ENCODE results near the gene SUPT7L. TPM values are rescaled to one million over a fixed set of nuclear protein-coding genes. Genes with fewer than 3 reads are reported as not detected.
A peak's percentile ranks its signal among the peaks of the same experiment; 100 is the strongest.

The SUPT7L gene
- total and polyA plus RNA-seq, 2 of the 13 experiments (the other 11 are each of a cell fraction or from before 2014, with no cell fraction given): 32.9 to 77.5 TPM

DNA sequence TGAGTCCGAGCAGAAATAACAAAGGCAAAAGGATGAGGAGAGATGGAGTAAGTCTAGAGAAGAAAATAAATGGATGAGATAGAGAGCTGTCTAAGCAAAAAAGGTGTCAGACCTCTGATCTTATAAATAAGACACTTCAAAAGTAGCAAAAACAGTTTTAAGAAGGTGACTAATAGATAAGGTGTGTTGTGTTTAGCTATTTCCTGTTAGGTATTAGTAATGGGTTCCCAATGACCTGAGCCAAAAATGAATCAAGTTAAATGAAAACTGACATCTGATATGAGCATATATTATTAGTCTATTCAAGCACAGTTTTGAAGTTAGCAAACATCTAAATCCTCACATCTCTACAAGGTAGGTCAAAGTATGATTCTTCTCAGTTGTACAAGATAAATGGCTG is 10.6 kb downstream of the SUPT7L start (continued):
- TF ChIP-seq, protein P1, sequence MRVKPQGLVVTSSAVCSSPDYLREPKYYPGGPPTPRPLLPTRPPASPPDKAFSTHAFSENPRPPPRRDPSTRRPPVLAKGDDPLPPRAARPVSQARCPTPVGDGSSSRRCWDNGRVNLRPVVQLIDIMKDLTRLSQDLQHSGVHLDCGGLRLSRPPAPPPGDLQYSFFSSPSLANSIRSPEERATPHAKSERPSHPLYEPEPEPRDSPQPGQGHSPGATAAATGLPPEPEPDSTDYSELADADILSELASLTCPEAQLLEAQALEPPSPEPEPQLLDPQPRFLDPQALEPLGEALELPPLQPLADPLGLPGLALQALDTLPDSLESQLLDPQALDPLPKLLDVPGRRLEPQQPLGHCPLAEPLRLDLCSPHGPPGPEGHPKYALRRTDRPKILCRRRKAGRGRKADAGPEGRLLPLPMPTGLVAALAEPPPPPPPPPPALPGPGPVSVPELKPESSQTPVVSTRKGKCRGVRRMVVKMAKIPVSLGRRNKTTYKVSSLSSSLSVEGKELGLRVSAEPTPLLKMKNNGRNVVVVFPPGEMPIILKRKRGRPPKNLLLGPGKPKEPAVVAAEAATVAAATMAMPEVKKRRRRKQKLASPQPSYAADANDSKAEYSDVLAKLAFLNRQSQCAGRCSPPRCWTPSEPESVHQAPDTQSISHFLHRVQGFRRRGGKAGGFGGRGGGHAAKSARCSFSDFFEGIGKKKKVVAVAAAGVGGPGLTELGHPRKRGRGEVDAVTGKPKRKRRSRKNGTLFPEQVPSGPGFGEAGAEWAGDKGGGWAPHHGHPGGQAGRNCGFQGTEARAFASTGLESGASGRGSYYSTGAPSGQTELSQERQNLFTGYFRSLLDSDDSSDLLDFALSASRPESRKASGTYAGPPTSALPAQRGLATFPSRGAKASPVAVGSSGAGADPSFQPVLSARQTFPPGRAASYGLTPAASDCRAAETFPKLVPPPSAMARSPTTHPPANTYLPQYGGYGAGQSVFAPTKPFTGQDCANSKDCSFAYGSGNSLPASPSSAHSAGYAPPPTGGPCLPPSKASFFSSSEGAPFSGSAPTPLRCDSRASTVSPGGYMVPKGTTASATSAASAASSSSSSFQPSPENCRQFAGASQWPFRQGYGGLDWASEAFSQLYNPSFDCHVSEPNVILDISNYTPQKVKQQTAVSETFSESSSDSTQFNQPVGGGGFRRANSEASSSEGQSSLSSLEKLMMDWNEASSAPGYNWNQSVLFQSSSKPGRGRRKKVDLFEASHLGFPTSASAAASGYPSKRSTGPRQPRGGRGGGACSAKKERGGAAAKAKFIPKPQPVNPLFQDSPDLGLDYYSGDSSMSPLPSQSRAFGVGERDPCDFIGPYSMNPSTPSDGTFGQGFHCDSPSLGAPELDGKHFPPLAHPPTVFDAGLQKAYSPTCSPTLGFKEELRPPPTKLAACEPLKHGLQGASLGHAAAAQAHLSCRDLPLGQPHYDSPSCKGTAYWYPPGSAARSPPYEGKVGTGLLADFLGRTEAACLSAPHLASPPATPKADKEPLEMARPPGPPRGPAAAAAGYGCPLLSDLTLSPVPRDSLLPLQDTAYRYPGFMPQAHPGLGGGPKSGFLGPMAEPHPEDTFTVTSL (CRISPR knock-in tag; IDR thresholded peaks at IDR 0.05; ENCODE audit: borderline replicate concordance): no peak
- TF ChIP-seq ZBTB20 (CRISPR knock-in tag; IDR thresholded peaks at IDR 0.05; ENCODE audit: borderline replicate concordance, low read depth) (no peak), FOXK1 (CRISPR knock-in tag; IDR thresholded peaks at IDR 0.05; ENCODE audit: borderline replicate concordance, low read depth) (no peak), ZNF713 (CRISPR knock-in tag; IDR thresholded peaks at IDR 0.05) (no peak), MAZ (IDR thresholded peaks at IDR 0.05; ENCODE audit: borderline replicate concordance, low read depth, low read length) (no peak), MAZ (CRISPR knock-in tag; IDR thresholded peaks at IDR 0.05; ENCODE audit: low read depth) (no peak), ZNF24 (IDR thresholded peaks at IDR 0.05) (no peak), ZNF790 (CRISPR knock-in tag; IDR thresholded peaks at IDR 0.05; ENCODE audit: borderline replicate concordance) (no peak)

DNA sequence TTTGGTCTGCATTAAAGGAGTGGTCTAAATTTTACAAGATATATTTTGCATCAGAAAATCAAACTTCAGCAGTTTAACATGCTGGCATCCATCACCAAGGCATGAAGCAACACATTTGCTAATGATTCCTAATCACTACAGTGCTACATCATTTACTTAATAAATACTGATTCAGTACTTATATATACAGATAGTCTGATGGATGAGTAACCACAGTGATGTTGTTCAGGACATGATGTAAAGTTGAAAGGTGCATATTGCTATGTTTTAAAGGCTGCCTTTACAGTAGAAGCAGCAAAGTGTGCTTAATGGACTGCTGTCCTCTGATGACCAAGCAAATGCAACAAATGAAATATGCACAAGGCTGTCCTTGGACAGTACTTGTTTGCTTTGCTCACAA is 11.1 kb downstream of the SUPT7L start:
- no peak overlapping the region for H3K4me3 ChIP-seq (replicated peaks in 1 of 3; ENCODE audit: insufficient read depth in 1 of 3, low read depth in 2 of 3, low read length in 3 of 3)
- ChIA-PET POLR2A (interaction anchor here (1.4 to 1.6 kb wide), 2 partner anchors 11 to 29 kb away, joined by 4 to 5 read pairs; partner anchors contain the start of genes SLC4A1AP and SUPT7L), CTCF (ENCODE audit: low intra/inter-chr PET ratio, low total read pairs) (no interaction called here)
- H3K9me3 ChIP-seq (ENCODE audit: low read length): no peaks in the 10 kb centered on the region
- no peak for FAIRE-seq
- H3K4me2 ChIP-seq (ENCODE audit: low read depth, low read length): no peak overlapping the region
- H3K4me1 ChIP-seq (ENCODE audit: insufficient read depth, low read length): no peaks in the 10 kb centered on the region
- in situ Hi-C loops (cut with HindIII; ENCODE audit: extremely low pct_ligation_motif_present, low pct_unique_long_range_greater_than_20kb): no loop called here
- intact Hi-C loops (cut with micrococcal nuclease; ENCODE audit: unreplicated experiment): no loop called here
- no peaks in the 10 kb centered on the region for H3K79me2 ChIP-seq (ENCODE audit: insufficient read depth, low read length)
- H3K9ac ChIP-seq (ENCODE audit: insufficient read depth, low read depth, low read length): no peak overlapping the region
- H3K36me3 ChIP-seq (replicated peaks in 1 of 2; ENCODE audit: control insufficient read depth in 1 of 2, insufficient read depth in 2 of 2, low read length in 2 of 2): peaks cover 40 to 91% of the 10 kb centered on the region in 2 experiments
- H2AFZ ChIP-seq (ENCODE audit: low read length): no peak overlapping the region
- no peak for ATAC-seq
- H3K27ac ChIP-seq (ENCODE audit: extremely low read length, insufficient read depth, low read length): no peak overlapping the region
- no peaks in the 10 kb centered on the region for H4K20me1 ChIP-seq (ENCODE audit: insufficient read depth, low read length)
- TF ChIP-seq, protein P2, sequence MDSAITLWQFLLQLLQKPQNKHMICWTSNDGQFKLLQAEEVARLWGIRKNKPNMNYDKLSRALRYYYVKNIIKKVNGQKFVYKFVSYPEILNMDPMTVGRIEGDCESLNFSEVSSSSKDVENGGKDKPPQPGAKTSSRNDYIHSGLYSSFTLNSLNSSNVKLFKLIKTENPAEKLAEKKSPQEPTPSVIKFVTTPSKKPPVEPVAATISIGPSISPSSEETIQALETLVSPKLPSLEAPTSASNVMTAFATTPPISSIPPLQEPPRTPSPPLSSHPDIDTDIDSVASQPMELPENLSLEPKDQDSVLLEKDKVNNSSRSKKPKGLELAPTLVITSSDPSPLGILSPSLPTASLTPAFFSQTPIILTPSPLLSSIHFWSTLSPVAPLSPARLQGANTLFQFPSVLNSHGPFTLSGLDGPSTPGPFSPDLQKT (CRISPR knock-in tag; IDR thresholded peaks at IDR 0.05; ENCODE audit: borderline replicate concordance): no peak
- TF ChIP-seq RBM22 (optimal IDR thresholded peaks at IDR 0.05; ENCODE audit: low read length): peak; percentile 79
- no peaks in the 10 kb centered on the region for H3K27me3 ChIP-seq (ENCODE audit: control insufficient read depth in 1 of 2, insufficient read depth in 2 of 2, low read length in 2 of 2)
- no TSS peak for BruUV-seq (replicated peaks)
- no peak for DNase-seq (ENCODE audit: low spot score)
